ENCODE results near the gene ALG12. TPM values are rescaled to one million over a fixed set of nuclear protein-coding genes. Genes with fewer than 3 reads are reported as not detected.
A peak's percentile ranks its signal among the peaks of the same experiment; 100 is the strongest.

ALG12 gene
- total and polyA plus RNA-seq, 2 donors (not counting 1 experiment from before 2014, with no cell fraction given) = 15.2 to 16.6 TPM

- Histone ChIP-seq H3K79me2 (ENCODE audit: control insufficient read depth, insufficient read depth, low read length) (peaks cover 27% of the 10 kb centered on the region), H4K20me1 (ENCODE audit: control insufficient read depth, insufficient read depth, low read length, poor library complexity, severe bottlenecking) (peaks cover 43% of the 10 kb centered on the region), H3K36me3 (replicated peaks in 1 of 2; ENCODE audit: control extremely low read depth in 1 of 2, control insufficient read depth in 1 of 2, extremely low read depth in 1 of 2, insufficient read depth in 2 of 2, low read length in 1 of 2) (peaks cover 0 to 27% of the 10 kb centered on the region in 2 experiments), H3K4me2 (replicated peaks; ENCODE audit: low read depth, low read length, poor library complexity, severe bottlenecking) (peak within 1 kb of the TSS; percentile 100), H3K27me3 (replicated peaks in 1 of 4; ENCODE audit: control extremely low read depth in 1 of 4, control insufficient read depth in 3 of 4, insufficient read depth in 4 of 4, low read length in 3 of 4) (no peaks in the 10 kb centered on the region), H2AFZ (ENCODE audit: insufficient read depth, low read depth, low read length, poor library complexity, severe bottlenecking) (peak within 1 kb of the TSS; percentile 66), H3K4me3 (ENCODE audit: control extremely low read depth in 1 of 5, extremely low read depth in 1 of 5, insufficient read depth in 1 of 5, low read depth in 2 of 5, low read length in 4 of 5) (peak within 1 kb of the TSS; percentile 65 to 88 (median 77)), H3K9ac (ENCODE audit: low read length) (peak within 1 kb of the TSS; percentile 86), H3K27ac (ENCODE audit: low read length in 2 of 2) (peak within 1 kb of the TSS; percentile 85 to 94), H3K9me3 (ENCODE audit: control extremely low read depth in 1 of 3, control insufficient read depth in 2 of 3, insufficient read depth in 1 of 3, low read length in 2 of 3) (no peaks in the 10 kb centered on the region), H3K4me1 (ENCODE audit: control insufficient read depth in 2 of 2, insufficient read depth in 2 of 2, low read length in 2 of 2) (peaks cover 22 to 36% of the 10 kb centered on the region in 2 donors)
- H3K4me3 Mint-ChIP-seq = peak within 1 kb of the TSS; percentile 91
- peak; percentile 98 for DNase-seq
- no peaks in the 10 kb centered on the region for H3K9me3 Mint-ChIP-seq (ENCODE audit: insufficient read depth)
- peak; percentile 78 for ATAC-seq (ENCODE audit: low read depth)
- ChIA-PET POLR2A (interaction anchor here (0.9 to 5.7 kb wide), 7 partner anchors 9 to 230 kb away, joined by 3 to 94 read pairs (median 15); no protein-coding TSS in a partner anchor), CTCF (interaction anchor here (1.5 to 5.9 kb wide), 4 partner anchors 24 to 70 kb away, joined by 6 to 60 read pairs (median 16); no protein-coding TSS in a partner anchor)
- H3K27me3 Mint-ChIP-seq = no peaks in the 10 kb centered on the region
- no peak for TF ChIP-seq EZH2 (IDR thresholded peaks at IDR 0.05; ENCODE audit: borderline replicate concordance, insufficient read depth, low read depth, low read length, poor library complexity, severe bottlenecking)
- no peak for TF ChIP-seq CTCF (IDR thresholded peaks at IDR 0.05)
- intact Hi-C loops (cut with micrococcal nuclease) = loop anchor here (1.0 to 2.0 kb wide), 4 partner anchors 16 to 230 kb away; no protein-coding TSS in a partner anchor
- peak within 1 kb of the TSS; percentile 91 for H3K27ac Mint-ChIP-seq
- under 1% methylated on average over 137 of the region's 137 CpGs for WGBS (ENCODE audit: insufficient coverage)
- peaks cover 38% of the 10 kb centered on the region for H3K4me1 Mint-ChIP-seq
These were observed 42.1 kb upstream of the ALG12 start, which contains the start of gene PIM3 for GRCh38 chr22:49960159-49961004. Gene PIM3 (plus strand): TSS chr22:49960772. CDS start chr22:49960948, 176 bp downstream.

All from B cell (primary cell).